B cell (primary cell): ENCODE results near the gene KRTAP10-2. TPM values are rescaled to one million over a fixed set of nuclear protein-coding genes. Genes with fewer than 3 reads are reported as not detected.

Source experiments
- ATAC-seq: fragments of 200-7000 bp; cut with Tn5 transposase; one replicate; pipeline ENCODE4 v1.10.0; 2021; ENCODE audit warnings: low read depth, mild to moderate bottlenecking, moderate number of reproducible peaks, moderate library complexity
- CTCF ChIA-PET: fragments of 350-600 bp; sonication (Branson Sonifier 250); formaldehyde crosslinking; loops from one replicate; lab custom pipeline; 2021; ENCODE audit warnings: antibody characterized with exemption, inconsistent platforms; lab: Charles Lee
- POLR2A ChIA-PET: fragments of 350-600 bp; sonication (Branson Sonifier 250); formaldehyde crosslinking; loops from one replicate; lab custom pipeline; 2021; ENCODE audit warnings: antibody characterized with exemption; lab: Charles Lee
- DNase-seq: peaks from one replicate; pipeline ENCODE4 v3.0.0; 2013
- H2AFZ ChIP-seq: 2 replicates; pipeline ENCODE4 v1.6.1; 2012; ENCODE audit warnings: mild to moderate bottlenecking, low read depth, low read length; ENCODE audit not compliant: insufficient read depth, poor library complexity, severe bottlenecking
- H3K27ac ChIP-seq, 2 donors: 1 replicate in 1 of 2; 2 replicates in 1 of 2; pipeline ENCODE4 v1.5.1; 2012 to 2013; ENCODE audit warnings: low read length in 2 of 2, mild to moderate bottlenecking in 2 of 2, moderate library complexity in 1 of 2
- H3K27me3 ChIP-seq, 4 experiments: fragments of 200-600 bp in 1 of 4; sonication (generic) in 1 of 4; replicated peaks in 1 of 4; 1 replicate in 2 of 4; 2 replicates in 2 of 4; pipeline versions ENCODE4 v1.6.1 to v1.7.0; 2013 to 2016; ENCODE audit warnings: low read length in 3 of 4, mild to moderate bottlenecking in 2 of 4, mixed read lengths in 1 of 4, moderate library complexity in 1 of 4; ENCODE audit not compliant: insufficient read depth in 4 of 4, control insufficient read depth in 3 of 4; ENCODE audit errors: control extremely low read depth in 1 of 4
- H3K36me3 ChIP-seq, 2 experiments: replicated peaks in 1 of 2; 1 replicate in 1 of 2; 2 replicates in 1 of 2; pipeline versions ENCODE4 v1.6.1 to v1.7.1; 2013; ENCODE audit warnings: low read length in 1 of 2; ENCODE audit not compliant: insufficient read depth in 2 of 2, control insufficient read depth in 1 of 2; ENCODE audit errors: control extremely low read depth in 1 of 2, extremely low read depth in 1 of 2
- H3K4me1 ChIP-seq, 2 donors: fragments of 200-600 bp in 1 of 2; sonication (generic) in 1 of 2; 1 replicate in 1 of 2; 2 replicates in 1 of 2; pipeline versions ENCODE4 v1.5.1 to v1.6.1; 2013 to 2017; ENCODE audit warnings: low read length in 2 of 2; ENCODE audit not compliant: control insufficient read depth in 2 of 2, insufficient read depth in 2 of 2
- H3K4me2 ChIP-seq: replicated peaks from 2 replicates; pipeline ENCODE3; 2012; ENCODE audit warnings: mild to moderate bottlenecking, low read depth, low read length; ENCODE audit not compliant: poor library complexity, severe bottlenecking
- H3K4me3 ChIP-seq, 5 experiments: fragments of 200-600 bp in 1 of 5; sonication (generic) in 1 of 5; 1 replicate in 3 of 5; 2 replicates in 2 of 5; pipeline versions ENCODE4 v1.5.1 to v1.7.0; 2011 to 2016; ENCODE audit warnings: low read length in 4 of 5, mild to moderate bottlenecking in 4 of 5, low read depth in 2 of 5, control low read depth in 1 of 5, moderate library complexity in 1 of 5; ENCODE audit not compliant: insufficient read depth in 1 of 5; ENCODE audit errors: control extremely low read depth in 1 of 5, extremely low read depth in 1 of 5
- H3K79me2 ChIP-seq: fragments of 200-600 bp; sonication (generic); one replicate; pipeline ENCODE4 v1.6.0; 2016; ENCODE audit warnings: low read length; ENCODE audit not compliant: control insufficient read depth, insufficient read depth
- H3K9ac ChIP-seq: fragments of 200-600 bp; sonication (generic); 2 replicates; pipeline ENCODE4 v1.6.1; 2017; ENCODE audit warnings: mild to moderate bottlenecking, low read length, moderate library complexity
- H3K9me3 ChIP-seq, 3 donors: one replicate each; pipeline versions ENCODE4 v1.6.1 to v1.7.1; 2013; ENCODE audit warnings: low read length in 2 of 3; ENCODE audit not compliant: control insufficient read depth in 2 of 3, insufficient read depth in 1 of 3; ENCODE audit errors: control extremely low read depth in 1 of 3
- H4K20me1 ChIP-seq: 2 replicates; pipeline ENCODE4 v1.6.0; 2012; ENCODE audit warnings: mild to moderate bottlenecking, low read length; ENCODE audit not compliant: insufficient read depth, control insufficient read depth, poor library complexity, severe bottlenecking
- H3K27ac Mint-ChIP-seq: one replicate; pipeline ENCODE4 v1.8.0; 2021; ENCODE audit warnings: mixed read lengths
- H3K27me3 Mint-ChIP-seq: one replicate; pipeline ENCODE4 v1.8.0; 2021; ENCODE audit warnings: mixed read lengths
- H3K4me1 Mint-ChIP-seq: one replicate; pipeline ENCODE4 v1.8.0; 2021; ENCODE audit warnings: mixed read lengths
- H3K4me3 Mint-ChIP-seq: one replicate; pipeline ENCODE4 v1.8.0; 2021; ENCODE audit warnings: mixed read lengths
- H3K9me3 Mint-ChIP-seq: one replicate; pipeline ENCODE4 v1.8.0; 2022; ENCODE audit warnings: mixed read lengths; ENCODE audit not compliant: insufficient read depth
- CTCF ChIP-seq: fragments of 200-600 bp; IDR thresholded peaks from one replicate; pipeline ENCODE4 v1.8.0; 2022; ENCODE audit warnings: antibody characterized with exemption, mild to moderate bottlenecking
- EZH2 ChIP-seq: IDR thresholded peaks from 2 replicates; pipeline ENCODE4 v1.6.1; 2012; ENCODE audit warnings: borderline replicate concordance, low read depth, mild to moderate bottlenecking, moderate library complexity, low read length; ENCODE audit not compliant: insufficient read depth, poor library complexity, severe bottlenecking
- WGBS: methylation state at CpG from one replicate; pipeline ENCODE4 v1.1.5; 2013; ENCODE audit warnings: missing lambda C conversion rate; ENCODE audit not compliant: insufficient coverage; 5-methylcytosine and 5-hydroxymethylcytosine counted together
- intact Hi-C: fragments of 100-400 bp; cut with micrococcal nuclease; formaldehyde crosslinking; loops from one replicate; pipeline ENCODE4 v1.10.0; 2022
- polyA plus RNA-seq: library from polyadenylated mRNA; depleted of rRNA; stranded (reverse); fragments of >200 nt; gene quantifications from 2 replicates; pipeline ENCODE4 v1.2.3, GENCODE V29; 2012
- total RNA-seq, 2 donors: library from RNA; stranded (reverse); fragments of 120-200 nt in 1 of 2; gene quantifications; 1 replicate in 1 of 2; 2 replicates in 1 of 2; pipeline versions ENCODE4 v1.2.3 to v1.2.4, GENCODE V29; 2013 to 2022

KRTAP10-2 gene
- total and polyA plus RNA-seq, 2 donors (not counting 1 experiment from before 2014, with no cell fraction given), result not detected

- Mint-ChIP-seq H3K27me3 (peaks cover 47% of the 10 kb centered on the region), H3K9me3 (peaks cover 6% of the 10 kb centered on the region), H3K27ac (no peak overlapping the region), H3K4me3 (no peak overlapping the region), H3K4me1 (peaks cover 8% of the 10 kb centered on the region)
- ATAC-seq (no peak), DNase-seq (no peak)
- H3K4me3 ChIP-seq, result no peak overlapping the region
- H3K4me2 ChIP-seq, result no peak overlapping the region
- H4K20me1 ChIP-seq, result no peaks in the 10 kb centered on the region
- TF ChIP-seq CTCF (no peak), EZH2 (no peak)
- H3K27me3 ChIP-seq, result peaks cover 0 to 14% (median 1%) of the 10 kb centered on the region in 4 experiments
- no peak overlapping the region for H3K27ac ChIP-seq
- intact Hi-C loops, result no loop called here
- WGBS, result 77% methylated on average over 13 of the region's 14 CpGs
- CTCF ChIA-PET, result no interaction called here
- no peaks in the 10 kb centered on the region for H3K79me2 ChIP-seq
- peaks cover 5 to 7% of the 10 kb centered on the region in 2 donors for H3K4me1 ChIP-seq
- H2AFZ ChIP-seq, result no peak overlapping the region
- no peak overlapping the region for H3K9ac ChIP-seq
- POLR2A ChIA-PET, result no interaction called here
- H3K36me3 ChIP-seq, result no peaks in the 10 kb centered on the region
- H3K9me3 ChIP-seq, result peaks cover 0 to 25% (median 9%) of the 10 kb centered on the region in 3 donors
Observed at GRCh38 chr21:44548922-44549321, 2.4 kb downstream of the KRTAP10-2 start.

- Histone ChIP-seq H3K36me3 (no peaks in the 10 kb centered on the region), H3K27me3 (peaks cover 0 to 14% (median 2%) of the 10 kb centered on the region in 4 experiments), H3K9me3 (peaks cover 0 to 25% (median 9%) of the 10 kb centered on the region in 3 donors), H3K4me1 (peaks cover 5 to 7% of the 10 kb centered on the region in 2 donors), H3K4me2 (no peak overlapping the region), H3K9ac (no peak overlapping the region), H3K4me3 (no peak overlapping the region), H3K27ac (no peak overlapping the region), H4K20me1 (no peaks in the 10 kb centered on the region), H3K79me2 (no peaks in the 10 kb centered on the region), H2AFZ (no peak overlapping the region)
- Mint-ChIP-seq H3K27me3 (peaks cover 43% of the 10 kb centered on the region), H3K9me3 (peaks cover 6% of the 10 kb centered on the region), H3K27ac (no peak overlapping the region), H3K4me3 (no peak overlapping the region), H3K4me1 (peaks cover 8% of the 10 kb centered on the region)
- ChIA-PET POLR2A (no interaction called here), CTCF (no interaction called here)
- ATAC-seq (no peak), DNase-seq (no peak)
- no peak for TF ChIP-seq EZH2
- no peak for TF ChIP-seq CTCF
- intact Hi-C loops, result no loop called here
- 83% methylated on average over 12 of the region's 13 CpGs for WGBS
Observed at GRCh38 chr21:44548381-44548780, 2.9 kb downstream of the KRTAP10-2 start.
